Neuronal stem cell (in vitro differentiated cells): ENCODE data around the gene UGT2A3.

Experiments used
- DNase-seq: peaks from one replicate; pipeline ENCODE4 v3.0.0-alpha.2; 2013; ENCODE audit warnings: low spot score
- H2AFZ ChIP-seq: one replicate; pipeline ENCODE4 v1.6.1; 2013; ENCODE audit warnings: mild to moderate bottlenecking, low read length, inconsistent platforms
- H2AK5ac ChIP-seq: 2 replicates; pipeline ENCODE4 v1.6.1; 2013; ENCODE audit warnings: low read depth, mild to moderate bottlenecking, inconsistent platforms, low read length, moderate library complexity, mixed read lengths
- H2BK120ac ChIP-seq: 2 replicates; pipeline ENCODE4 v1.6.1; 2013; ENCODE audit warnings: low read depth, mild to moderate bottlenecking, inconsistent platforms, low read length, moderate library complexity, mixed read lengths
- H2BK12ac ChIP-seq: one replicate; pipeline ENCODE4 v1.6.1; 2013; ENCODE audit warnings: low read length, inconsistent platforms
- H2BK15ac ChIP-seq: 2 replicates; pipeline ENCODE4 v1.6.1; 2013; ENCODE audit warnings: mild to moderate bottlenecking, low read length, inconsistent platforms, mixed read lengths
- H2BK5ac ChIP-seq: one replicate; pipeline ENCODE4 v1.6.1; 2013; ENCODE audit warnings: inconsistent platforms, mild to moderate bottlenecking, low read length, moderate library complexity
- H3K14ac ChIP-seq: one replicate; pipeline ENCODE4 v1.6.1; 2013; ENCODE audit warnings: low read length, inconsistent platforms
- H3K18ac ChIP-seq: 2 replicates; pipeline ENCODE4 v1.6.1; 2013; ENCODE audit warnings: low read length, inconsistent platforms
- H3K23ac ChIP-seq: 2 replicates; pipeline ENCODE4 v1.6.1; 2013; ENCODE audit warnings: low read depth, mild to moderate bottlenecking, mixed read lengths, low read length, inconsistent platforms; ENCODE audit not compliant: poor library complexity
- H3K27ac ChIP-seq: replicated peaks from 3 replicates; pipeline ENCODE4 v1.5.1; 2013; ENCODE audit warnings: low read length, inconsistent platforms
- H3K27me3 ChIP-seq, 3 experiments: 2 replicates each; pipeline ENCODE4 v1.6.1; 2013; ENCODE audit warnings: low read length in 3 of 3, mild to moderate bottlenecking in 2 of 3, inconsistent platforms in 1 of 3, low read depth in 1 of 3, mixed read lengths in 1 of 3, moderate library complexity in 1 of 3; ENCODE audit not compliant: control insufficient read depth in 3 of 3, insufficient read depth in 3 of 3
- H3K36me3 ChIP-seq, 2 donors: replicated peaks in 1 of 2; 2 replicates each; pipeline ENCODE4 v1.6.1; 2013; ENCODE audit warnings: low read length in 2 of 2; ENCODE audit not compliant: control insufficient read depth in 2 of 2, insufficient read depth in 2 of 2
- H3K4ac ChIP-seq: 2 replicates; pipeline ENCODE4 v1.6.1; 2013; ENCODE audit warnings: inconsistent platforms, mild to moderate bottlenecking, low read length, moderate library complexity
- H3K4me1 ChIP-seq, 2 donors: 1 replicate in 1 of 2; 2 replicates in 1 of 2; pipeline ENCODE4 v1.6.1; 2013; ENCODE audit warnings: low read length in 2 of 2, low read depth in 1 of 2; ENCODE audit not compliant: control insufficient read depth in 2 of 2, insufficient read depth in 1 of 2
- H3K4me2 ChIP-seq: one replicate; pipeline ENCODE4 v1.6.1; 2013; ENCODE audit warnings: mild to moderate bottlenecking, low read length, inconsistent platforms; ENCODE audit not compliant: insufficient read depth, poor library complexity, severe bottlenecking
- H3K4me3 ChIP-seq, 2 donors: 2 replicates each; pipeline ENCODE4 v1.5.1; 2013; ENCODE audit warnings: low read length in 2 of 2, mild to moderate bottlenecking in 2 of 2, inconsistent platforms in 1 of 2, moderate library complexity in 1 of 2
- H3K79me1 ChIP-seq: one replicate; pipeline ENCODE4 v1.6.1; 2013; ENCODE audit warnings: low read depth, mild to moderate bottlenecking, inconsistent platforms, low read length, moderate library complexity
- H3K9ac ChIP-seq: one replicate; pipeline ENCODE4 v1.6.1; 2013; ENCODE audit warnings: mild to moderate bottlenecking, low read depth, low read length, inconsistent platforms; ENCODE audit not compliant: poor library complexity
- H3K9me3 ChIP-seq, 2 donors: replicated peaks in 1 of 2; 2 replicates each; pipeline versions ENCODE3 to v1.6.1; 2013; ENCODE audit warnings: low read length in 2 of 2, mild to moderate bottlenecking in 2 of 2, inconsistent platforms in 1 of 2, low read depth in 1 of 2, mixed read lengths in 1 of 2, moderate library complexity in 1 of 2; ENCODE audit not compliant: control insufficient read depth in 2 of 2, insufficient read depth in 1 of 2
- H4K8ac ChIP-seq: one replicate; pipeline ENCODE4 v1.6.1; 2013; ENCODE audit warnings: low read depth, mild to moderate bottlenecking, inconsistent platforms, low read length, moderate library complexity
- H4K91ac ChIP-seq: one replicate; pipeline ENCODE4 v1.6.1; 2013; ENCODE audit warnings: low read length, low read depth, mild to moderate bottlenecking, inconsistent platforms; ENCODE audit not compliant: poor library complexity
- WGBS, 2 donors: extraction: QIAGEN DNeasy Blood & Tissue Kit; methylation state at CpG; one replicate each; pipeline ENCODE4 v1.1.7; 2013; ENCODE audit warnings: missing lambda C conversion rate in 2 of 2, mixed read lengths in 1 of 2; ENCODE audit not compliant: insufficient read length in 2 of 2, insufficient replicate concordance in 1 of 2; ENCODE audit errors: extremely low coverage in 2 of 2; 5-methylcytosine and 5-hydroxymethylcytosine counted together

UGT2A3 gene

DNA sequence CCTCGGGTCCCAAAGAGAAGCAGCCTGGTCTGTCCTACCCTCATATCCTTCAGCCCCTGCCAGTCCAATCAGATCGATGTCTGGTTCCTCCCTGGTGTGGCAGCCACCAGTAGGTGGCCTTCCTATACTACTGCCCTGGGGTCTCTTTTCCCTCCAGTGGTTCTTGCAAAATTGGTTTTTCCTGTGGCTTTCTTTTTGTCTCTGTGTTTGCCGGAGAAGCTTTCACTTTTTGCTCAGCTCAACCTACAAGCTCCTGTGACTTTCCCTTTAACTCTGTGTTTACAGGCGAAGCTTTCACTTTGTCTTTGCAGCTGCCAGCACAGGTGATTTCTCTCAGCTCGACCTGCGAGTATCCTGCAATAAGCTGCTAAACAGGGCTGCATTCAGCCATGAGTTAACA, 46.8 kb downstream of the UGT2A3 start:
- H4K91ac ChIP-seq, result no peak overlapping the region
- H2BK120ac ChIP-seq, result no peak overlapping the region
- no peak overlapping the region for H3K18ac ChIP-seq
- no peak overlapping the region for H3K4me2 ChIP-seq
- H3K4ac ChIP-seq, result no peak overlapping the region
- H3K4me3 ChIP-seq, result no peak overlapping the region
- peak overlapping the region; percentile 56 for H2AFZ ChIP-seq
- H2BK5ac ChIP-seq, result no peak overlapping the region
- H2BK12ac ChIP-seq, result no peak overlapping the region
- H4K8ac ChIP-seq, result no peak overlapping the region
- no peak overlapping the region for H3K14ac ChIP-seq
- H3K9me3 ChIP-seq, result no peaks in the 10 kb centered on the region
- H2AK5ac ChIP-seq, result no peak overlapping the region
- H3K4me1 ChIP-seq, result peaks cover 2 to 13% of the 10 kb centered on the region in 2 donors
- H3K23ac ChIP-seq, result no peak overlapping the region
- no peaks in the 10 kb centered on the region for H3K36me3 ChIP-seq
- H3K27ac ChIP-seq, result no peak overlapping the region
- no peak overlapping the region for H2BK15ac ChIP-seq
- no peaks in the 10 kb centered on the region for H3K79me1 ChIP-seq
- WGBS, 2 donors, result no CpG with 5 or more reads among the region's 6 CpGs
- DNase-seq, result no peak
- no peak overlapping the region for H3K9ac ChIP-seq
- H3K27me3 ChIP-seq, result no peaks in the 10 kb centered on the region

DNA sequence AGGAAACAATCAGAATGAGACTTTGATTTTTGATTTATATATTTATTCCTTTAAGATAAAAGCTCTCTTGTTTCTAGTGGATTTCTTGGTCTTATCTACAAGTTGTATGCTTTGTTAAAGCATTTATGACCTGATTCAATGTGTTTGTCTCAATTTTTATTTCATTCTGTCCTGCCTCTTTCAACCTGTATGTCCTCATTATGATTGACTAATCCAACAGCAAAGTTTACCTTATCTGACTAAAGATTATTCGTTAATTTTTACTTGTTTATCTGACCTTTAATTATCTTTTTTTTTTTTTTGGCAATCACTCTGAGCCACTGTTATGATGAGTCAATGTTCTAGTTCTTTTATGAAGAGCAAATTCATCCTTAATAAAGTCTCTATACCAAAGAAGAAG, 54.9 kb downstream of the UGT2A3 start:
- WGBS, 2 donors, result no CpG with 5 or more reads among the region's 1 CpG
- Histone ChIP-seq H3K4me2 (no peak overlapping the region), H3K27me3 (no peaks in the 10 kb centered on the region), H3K27ac (no peak overlapping the region), H2BK120ac (no peak overlapping the region), H3K4me3 (no peak overlapping the region), H4K91ac (no peak overlapping the region), H2AK5ac (no peak overlapping the region), H3K23ac (no peak overlapping the region), H2AFZ (no peak overlapping the region), H3K18ac (no peak overlapping the region), H3K14ac (no peak overlapping the region), H3K79me1 (no peaks in the 10 kb centered on the region), H2BK15ac (no peak overlapping the region), H3K36me3 (no peaks in the 10 kb centered on the region), H3K4ac (no peak overlapping the region), H2BK12ac (no peak overlapping the region), H2BK5ac (no peak overlapping the region), H3K9me3 (no peaks in the 10 kb centered on the region), H3K9ac (no peak overlapping the region), H4K8ac (no peak overlapping the region), H3K4me1 (no peaks in the 10 kb centered on the region)
- no peak for DNase-seq

DNA sequence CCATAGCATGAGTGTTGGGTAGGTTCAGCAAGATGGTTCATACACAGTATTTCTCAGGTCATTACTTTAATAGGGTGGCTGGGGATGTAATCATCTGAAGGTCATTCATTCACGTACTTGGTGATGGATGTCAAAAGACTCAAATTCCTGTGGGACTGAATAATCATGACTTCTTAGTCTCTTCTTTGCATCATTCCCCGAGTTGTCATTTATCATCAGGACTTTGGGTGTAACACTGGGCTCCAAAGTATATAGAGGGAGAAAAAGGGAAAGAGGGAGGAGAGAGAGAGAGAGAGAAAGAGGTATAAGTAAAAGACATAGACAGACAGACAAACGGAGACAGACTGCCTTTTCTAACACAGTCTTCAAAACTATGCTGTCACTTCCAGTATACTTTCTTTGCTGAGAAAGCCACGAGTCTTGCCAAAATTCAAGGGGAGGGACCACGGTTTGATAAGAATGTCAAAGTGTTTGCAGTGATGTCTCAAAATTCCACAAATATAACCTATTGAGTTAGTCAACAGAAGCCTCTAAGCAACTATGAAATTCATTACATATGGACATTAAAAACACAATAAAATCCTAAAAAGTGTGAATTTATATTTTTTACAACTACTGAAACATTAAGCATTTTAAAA, 55.9 kb downstream of the UGT2A3 start:
- Histone ChIP-seq H3K23ac (no peak overlapping the region), H3K79me1 (no peaks in the 10 kb centered on the region), H2BK5ac (no peak overlapping the region), H3K18ac (no peak overlapping the region), H3K4ac (no peak overlapping the region), H4K8ac (no peak overlapping the region), H3K14ac (no peak overlapping the region), H2AFZ (no peak overlapping the region), H2BK120ac (no peak overlapping the region), H3K27me3 (no peaks in the 10 kb centered on the region), H3K9me3 (no peaks in the 10 kb centered on the region), H2BK12ac (no peak overlapping the region), H3K4me2 (no peak overlapping the region), H2BK15ac (no peak overlapping the region), H3K4me3 (no peak overlapping the region), H3K9ac (no peak overlapping the region), H3K36me3 (no peaks in the 10 kb centered on the region), H2AK5ac (no peak overlapping the region), H4K91ac (no peak overlapping the region), H3K4me1 (no peaks in the 10 kb centered on the region), H3K27ac (no peak overlapping the region)
- DNase-seq, result no peak
- no CpG with 5 or more reads among the region's 5 CpGs for WGBS, 2 donors

GRCh38 chr4:68892861-68893260, 58.7 kb downstream of the UGT2A3 start:
- Histone ChIP-seq H3K36me3 (no peaks in the 10 kb centered on the region), H3K9me3 (no peaks in the 10 kb centered on the region), H2AK5ac (no peak overlapping the region), H3K4ac (no peak overlapping the region), H3K9ac (no peak overlapping the region), H3K18ac (no peak overlapping the region), H2BK120ac (no peak overlapping the region), H4K8ac (no peak overlapping the region), H4K91ac (no peak overlapping the region), H3K27ac (no peak overlapping the region), H2BK12ac (no peak overlapping the region), H3K4me2 (no peak overlapping the region), H3K14ac (no peak overlapping the region), H3K4me3 (no peak overlapping the region), H3K23ac (no peak overlapping the region), H2AFZ (no peak overlapping the region), H3K4me1 (no peaks in the 10 kb centered on the region), H3K79me1 (no peaks in the 10 kb centered on the region), H2BK5ac (no peak overlapping the region), H2BK15ac (no peak overlapping the region), H3K27me3 (no peaks in the 10 kb centered on the region)
- DNase-seq, result no peak
- WGBS, 2 donors, result no CpG with 5 or more reads among the region's 1 CpG
